Memory B cell (primary cell): ENCODE results near the gene SYT2.
"Not testable (repeated sequence)": the region's sequence is repeated elsewhere in the genome, so short reads cannot be mapped to it uniquely, and the experiment has no call there.

Source experiments
- ATAC-seq: fragments of 150-1000 bp; cut with Tn5 transposase; 2 replicates; pipeline ENCODE4 v1.10.0; 2021; ENCODE audit warnings: low read depth, mild to moderate bottlenecking, moderate library complexity
- DNase-seq, 2 donors: peaks; one replicate each; pipeline ENCODE4 v3.0.0; 2022; ENCODE audit warnings: low spot score in 2 of 2
- H3K27ac Mint-ChIP-seq: one replicate; pipeline ENCODE4 v1.8.0; 2022; ENCODE audit warnings: mild to moderate bottlenecking, moderate library complexity, mixed read lengths
- H3K27me3 Mint-ChIP-seq: one replicate; pipeline ENCODE4 v1.8.0; 2022; ENCODE audit warnings: mixed read lengths
- H3K36me3 Mint-ChIP-seq: one replicate; pipeline ENCODE4 v1.8.0; 2022; ENCODE audit warnings: mild to moderate bottlenecking, mixed read lengths
- H3K4me1 Mint-ChIP-seq: one replicate; pipeline ENCODE4 v1.8.0; 2022; ENCODE audit warnings: mixed read lengths
- H3K4me3 Mint-ChIP-seq: one replicate; pipeline ENCODE4 v1.8.0; 2022; ENCODE audit warnings: mild to moderate bottlenecking, moderate library complexity, mixed read lengths
- H3K9me3 Mint-ChIP-seq: one replicate; pipeline ENCODE4 v1.8.0; 2022; ENCODE audit warnings: mixed read lengths

SYT2 gene

DNA sequence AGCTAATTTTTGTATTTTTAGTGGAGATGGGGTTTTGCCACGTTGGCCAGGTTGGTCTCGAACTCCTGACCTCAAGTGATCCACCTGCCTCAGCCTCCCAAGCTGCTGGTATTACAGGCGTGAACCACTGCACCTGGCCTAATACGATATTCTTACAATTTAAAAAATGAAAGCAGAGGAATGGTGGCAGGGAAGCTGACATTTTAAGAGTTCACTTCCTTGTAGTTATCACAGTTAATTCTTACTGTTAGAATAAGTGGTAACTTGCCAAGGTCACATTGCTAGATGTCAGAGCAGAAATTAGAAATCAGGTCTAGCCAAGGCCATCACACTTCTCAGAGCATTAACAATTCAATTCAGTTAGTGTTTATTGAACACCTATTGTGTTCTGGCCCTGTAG, 154.2 kb downstream of the SYT2 start:
- not testable (repeated sequence) for H3K4me3 Mint-ChIP-seq, ATAC-seq, H3K36me3 Mint-ChIP-seq, DNase-seq, H3K27me3 Mint-ChIP-seq, H3K9me3 Mint-ChIP-seq, H3K27ac Mint-ChIP-seq
- peaks cover 14% of the 10 kb centered on the region for H3K4me1 Mint-ChIP-seq

DNA sequence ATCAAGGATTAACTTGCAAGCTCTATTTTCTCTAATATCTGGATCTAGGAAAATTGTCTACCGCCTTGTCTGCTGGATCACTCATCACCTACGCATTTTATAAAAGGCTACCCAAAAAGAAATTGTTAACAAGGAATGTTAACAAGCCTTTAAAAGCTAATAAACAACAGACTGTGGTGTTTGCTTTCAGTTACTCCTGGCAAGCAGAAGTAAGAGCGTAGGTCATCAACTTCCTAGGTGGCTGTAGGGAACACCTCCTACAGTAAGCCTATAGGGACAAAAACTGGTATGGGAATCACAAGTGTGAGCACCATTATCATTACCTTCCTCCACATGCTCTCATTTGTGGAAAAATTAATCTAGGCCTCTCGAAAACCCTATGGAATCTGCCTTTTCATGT, 155.6 kb downstream of the SYT2 start:
- H3K4me1 Mint-ChIP-seq: peaks cover 14% of the 10 kb centered on the region
- not testable (repeated sequence) for H3K27ac Mint-ChIP-seq, H3K36me3 Mint-ChIP-seq, DNase-seq, ATAC-seq, H3K4me3 Mint-ChIP-seq, H3K9me3 Mint-ChIP-seq, H3K27me3 Mint-ChIP-seq

DNA sequence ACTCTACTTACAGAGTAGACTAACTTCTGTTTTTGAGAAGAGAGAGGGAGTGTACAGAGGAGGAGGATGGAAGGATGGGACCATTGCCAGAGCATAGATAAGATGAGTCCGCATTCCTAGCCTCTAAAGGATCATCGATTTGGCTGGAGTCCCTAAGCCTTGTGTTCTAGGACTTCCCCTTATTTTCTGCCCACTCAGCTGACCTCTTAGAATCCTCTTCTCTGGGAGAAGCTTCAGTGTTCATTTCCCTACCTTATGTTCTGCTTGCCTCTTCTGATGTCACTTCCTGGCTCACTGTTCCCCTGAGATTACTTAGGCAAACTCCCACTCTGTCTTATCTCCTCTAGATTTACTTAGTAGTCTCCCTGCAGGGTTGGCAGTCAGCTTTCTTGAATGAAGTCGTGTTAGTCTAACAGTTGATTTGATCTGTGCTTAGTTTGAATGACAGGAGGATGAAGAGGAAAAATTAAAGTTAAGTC, 156.7 kb downstream of the SYT2 start:
- peak overlapping the region; percentile 1 for H3K27ac Mint-ChIP-seq
- H3K4me1 Mint-ChIP-seq: peaks cover 14% of the 10 kb centered on the region
- no peaks in the 10 kb centered on the region for H3K9me3 Mint-ChIP-seq
- no peaks in the 10 kb centered on the region for H3K27me3 Mint-ChIP-seq
- DNase-seq (peak; percentile 14 to 19), ATAC-seq (peak; percentile 98)
- no peaks in the 10 kb centered on the region for H3K36me3 Mint-ChIP-seq
- H3K4me3 Mint-ChIP-seq: peak overlapping the region; percentile 0

DNA sequence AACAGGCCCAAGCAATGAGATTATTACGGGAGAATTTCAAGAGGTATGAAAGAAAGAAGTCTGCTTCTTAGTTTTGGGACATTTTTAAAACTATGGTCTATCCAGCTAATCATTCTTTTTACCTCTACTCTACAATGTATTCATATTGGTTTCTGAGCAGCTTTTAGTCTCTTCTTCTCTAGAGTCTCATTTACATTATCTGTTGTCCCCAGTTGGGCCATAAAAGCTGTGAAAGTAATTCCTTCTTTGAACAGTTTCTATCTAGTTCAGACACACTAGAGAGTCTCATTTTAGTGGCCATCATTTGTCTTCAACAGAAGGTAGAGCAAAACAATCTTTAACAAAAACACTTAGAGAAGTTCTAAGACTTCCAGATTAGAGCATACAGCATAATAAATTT, 157.2 kb downstream of the SYT2 start:
- not testable (repeated sequence) for H3K9me3 Mint-ChIP-seq, H3K27me3 Mint-ChIP-seq, H3K36me3 Mint-ChIP-seq, ATAC-seq, H3K4me3 Mint-ChIP-seq, DNase-seq
- Mint-ChIP-seq H3K27ac (peak overlapping the region; percentile 1), H3K4me1 (peaks cover 14% of the 10 kb centered on the region)

DNA sequence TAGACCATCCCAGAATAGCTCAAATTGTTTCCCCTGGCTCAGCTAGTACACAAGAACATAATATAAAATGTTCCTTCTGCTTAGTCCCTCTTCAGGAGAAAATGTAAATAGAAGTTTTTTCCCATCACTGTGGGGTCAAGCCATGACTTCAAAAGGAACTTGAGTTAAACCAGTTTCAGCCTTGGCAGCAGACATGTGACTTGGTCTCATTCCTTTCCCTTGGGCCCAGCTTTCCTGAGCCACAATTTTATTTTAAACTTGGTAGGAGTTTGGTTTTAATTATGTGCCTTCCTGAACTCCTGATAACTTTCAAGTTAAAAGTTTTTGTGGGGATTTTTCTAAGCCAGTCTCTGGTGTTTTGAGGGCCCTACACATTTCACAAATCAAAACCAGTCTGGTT, 157.6 kb downstream of the SYT2 start:
- H3K36me3 Mint-ChIP-seq, ATAC-seq, H3K9me3 Mint-ChIP-seq, H3K4me3 Mint-ChIP-seq, DNase-seq, H3K27me3 Mint-ChIP-seq: not testable (repeated sequence)
- H3K4me1 Mint-ChIP-seq: peaks cover 13% of the 10 kb centered on the region
- peak overlapping the region; percentile 1 for H3K27ac Mint-ChIP-seq

DNA sequence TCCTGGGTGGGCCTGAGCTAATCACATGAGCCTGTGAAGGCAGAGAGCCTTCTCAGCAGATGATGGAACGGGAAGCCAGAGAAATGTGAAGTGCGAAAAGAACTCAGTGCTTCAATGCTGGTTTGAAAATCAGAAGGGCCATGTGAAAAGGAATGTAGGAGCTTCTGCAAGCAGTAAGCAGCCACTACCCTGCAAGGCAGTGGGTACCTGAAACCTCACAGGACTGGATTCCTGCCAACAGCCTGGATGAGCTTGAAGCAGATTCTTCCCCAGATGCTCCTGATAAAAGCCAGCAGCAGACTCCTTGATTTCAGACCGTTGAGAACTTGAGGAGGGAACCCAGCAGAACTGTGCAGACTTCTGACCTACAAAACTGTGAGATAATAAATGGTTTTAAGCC, 158.6 kb downstream of the SYT2 start:
- Mint-ChIP-seq H3K4me3 (no peak overlapping the region), H3K27me3 (no peaks in the 10 kb centered on the region), H3K36me3 (no peaks in the 10 kb centered on the region), H3K27ac (no peak overlapping the region), H3K9me3 (no peaks in the 10 kb centered on the region), H3K4me1 (peaks cover 12% of the 10 kb centered on the region)
- no peak for ATAC-seq
- no peak for DNase-seq

DNA sequence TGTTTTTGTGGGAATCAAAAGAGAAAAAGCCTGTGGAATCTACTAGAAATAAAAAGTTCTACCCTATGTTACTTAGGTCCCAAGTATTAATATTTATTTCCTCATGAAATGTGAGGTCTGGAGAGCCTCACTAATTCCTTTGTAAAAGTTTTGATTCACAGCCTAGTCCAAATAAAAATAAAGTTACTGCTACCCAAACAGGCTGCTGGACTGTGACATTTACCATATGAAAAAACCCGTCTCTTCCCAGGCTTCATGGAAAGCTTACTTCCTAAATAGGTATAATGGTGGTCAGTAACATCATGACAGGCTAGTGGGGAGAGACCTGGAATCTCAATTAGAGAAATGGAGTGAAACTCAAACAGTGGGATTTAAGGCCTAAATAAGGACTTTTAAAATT, 160.2 kb downstream of the SYT2 start:
- H3K4me3 Mint-ChIP-seq, H3K9me3 Mint-ChIP-seq, H3K36me3 Mint-ChIP-seq, DNase-seq, H3K27me3 Mint-ChIP-seq, H3K27ac Mint-ChIP-seq, ATAC-seq: not testable (repeated sequence)
- H3K4me1 Mint-ChIP-seq: peaks cover 18% of the 10 kb centered on the region

DNA sequence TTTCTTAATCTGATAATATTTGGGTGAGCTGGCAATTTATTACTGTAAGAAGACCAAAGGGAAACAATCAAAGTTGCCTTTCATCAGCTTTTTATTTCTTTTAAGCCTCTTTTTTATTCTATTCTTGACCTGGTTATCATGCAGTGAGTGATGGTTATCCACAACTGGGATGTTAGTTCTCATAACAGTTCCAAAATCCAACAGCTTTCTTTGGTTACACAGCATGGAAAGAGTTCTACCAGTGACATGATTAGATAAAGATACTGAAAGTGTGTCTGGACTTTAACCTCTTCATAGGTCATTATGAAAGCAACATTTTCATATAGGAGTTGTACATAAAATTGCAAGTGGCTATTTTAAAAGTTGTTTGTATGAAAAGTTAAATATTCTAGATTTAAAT, 163.0 kb downstream of the SYT2 start:
- no peak for DNase-seq
- Mint-ChIP-seq H3K4me1 (peaks cover 6% of the 10 kb centered on the region), H3K9me3 (no peaks in the 10 kb centered on the region), H3K36me3 (peaks cover 2% of the 10 kb centered on the region), H3K27me3 (no peaks in the 10 kb centered on the region), H3K27ac (no peak overlapping the region), H3K4me3 (no peak overlapping the region)
- ATAC-seq: no peak

DNA sequence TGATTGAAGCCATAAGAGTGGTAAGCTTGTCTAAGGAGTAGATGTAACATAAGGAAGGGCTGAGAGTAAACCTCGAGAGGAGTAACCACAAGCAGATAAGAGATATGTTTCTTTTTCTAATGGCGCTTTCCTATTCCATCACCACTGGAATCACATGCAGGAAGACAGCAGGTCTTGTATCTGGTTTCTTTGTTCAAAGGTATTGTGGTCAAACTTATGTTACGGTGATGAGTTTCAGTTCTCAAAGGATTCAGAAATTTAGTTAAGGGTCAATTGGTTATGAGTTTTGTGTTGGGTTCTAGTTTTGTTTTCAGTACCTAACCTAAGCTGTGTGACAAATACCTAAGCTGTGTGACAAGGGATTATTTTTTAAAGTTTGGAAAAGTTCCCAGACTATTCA, 163.5 kb downstream of the SYT2 start:
- DNase-seq, H3K36me3 Mint-ChIP-seq, H3K27me3 Mint-ChIP-seq, H3K4me1 Mint-ChIP-seq, H3K4me3 Mint-ChIP-seq, H3K27ac Mint-ChIP-seq, ATAC-seq, H3K9me3 Mint-ChIP-seq: not testable (repeated sequence)

DNA sequence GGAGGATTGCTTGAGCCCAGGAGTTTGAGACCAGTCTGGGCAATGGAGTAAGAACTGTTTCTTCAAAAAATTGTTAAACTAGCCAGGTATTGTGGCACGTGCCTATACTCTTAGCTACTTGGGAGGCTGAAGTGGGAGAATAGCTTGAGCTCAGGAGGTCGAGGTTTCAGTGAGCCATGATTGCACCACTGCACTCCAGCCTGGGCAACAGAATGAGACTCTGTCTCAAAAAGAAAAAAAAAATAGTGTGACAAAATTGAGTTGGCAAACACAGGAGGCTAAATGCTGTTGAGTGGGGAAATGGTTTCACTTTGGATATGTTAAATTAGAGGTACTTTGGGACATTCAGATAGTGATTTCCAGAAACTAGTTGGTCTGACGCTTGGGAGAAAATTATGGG, 163.9 kb downstream of the SYT2 start:
- H3K36me3 Mint-ChIP-seq, H3K27ac Mint-ChIP-seq, H3K4me1 Mint-ChIP-seq, ATAC-seq, H3K9me3 Mint-ChIP-seq, H3K27me3 Mint-ChIP-seq, H3K4me3 Mint-ChIP-seq, DNase-seq: not testable (repeated sequence)

DNA sequence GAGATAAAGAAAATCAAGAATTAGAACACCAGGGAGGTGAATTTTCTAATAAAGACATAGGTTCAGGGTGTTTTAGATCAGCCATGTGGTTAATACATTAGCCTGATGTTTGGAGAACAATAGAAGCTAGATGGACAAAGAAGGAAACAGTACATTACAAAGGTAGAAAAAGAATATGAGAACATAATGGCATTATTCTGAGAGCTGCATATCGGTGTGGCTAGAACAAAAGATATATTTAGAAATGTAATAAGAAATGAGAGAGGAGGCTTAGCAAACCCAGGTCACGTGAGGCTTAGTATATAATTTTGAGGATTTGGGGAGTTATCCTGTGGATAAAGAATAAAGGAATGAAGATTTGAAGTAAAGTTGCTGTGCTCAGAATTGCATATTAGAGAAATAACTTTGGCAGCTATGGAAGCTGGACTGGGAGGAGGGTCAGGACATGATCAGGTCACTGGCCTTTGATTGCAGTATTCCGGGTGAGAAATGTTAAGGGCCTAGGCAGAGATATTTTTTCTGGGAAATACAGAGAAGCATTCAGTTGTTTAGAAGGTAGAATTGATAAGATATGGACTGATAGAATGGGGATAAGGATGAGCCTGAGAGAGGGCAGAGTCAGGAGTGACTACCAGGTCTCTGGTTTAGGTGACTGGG, 164.5 kb downstream of the SYT2 start:
- H3K27ac Mint-ChIP-seq, H3K4me1 Mint-ChIP-seq, H3K4me3 Mint-ChIP-seq, ATAC-seq, H3K9me3 Mint-ChIP-seq, H3K27me3 Mint-ChIP-seq, DNase-seq, H3K36me3 Mint-ChIP-seq: not testable (repeated sequence)

DNA sequence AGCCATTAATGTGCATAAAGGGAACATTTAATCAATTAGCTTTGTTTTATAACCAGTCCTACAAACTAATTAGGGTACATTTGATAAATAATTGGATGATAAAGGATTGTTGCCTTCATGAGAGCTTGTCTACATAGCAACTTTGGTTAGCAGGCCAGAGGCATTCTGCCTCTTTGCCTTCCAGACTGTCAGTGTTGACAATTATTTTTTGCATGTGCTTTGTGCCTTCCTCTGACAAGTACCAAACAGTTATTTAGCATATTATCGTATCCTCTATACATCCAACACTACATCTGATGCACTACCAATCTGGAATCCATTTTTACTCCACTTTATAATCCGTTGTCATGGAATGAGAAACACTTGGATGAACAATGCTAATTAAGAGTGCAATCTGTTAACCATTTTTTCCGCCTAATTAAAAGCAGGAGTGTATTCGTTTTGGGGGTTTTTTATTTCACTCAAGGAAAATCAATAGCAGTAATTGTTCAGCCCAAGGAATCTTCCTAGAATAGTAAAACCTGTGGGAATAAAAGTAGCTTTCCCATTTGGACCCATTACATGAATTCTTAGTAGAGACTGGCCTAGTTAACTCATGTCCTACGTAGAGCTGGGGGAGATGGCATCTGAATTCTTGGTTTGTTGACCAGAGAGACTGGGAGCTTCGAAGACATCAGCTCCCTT, 165.3 kb downstream of the SYT2 start:
- H3K36me3 Mint-ChIP-seq, H3K27me3 Mint-ChIP-seq, H3K4me3 Mint-ChIP-seq, H3K27ac Mint-ChIP-seq, DNase-seq, H3K9me3 Mint-ChIP-seq, ATAC-seq: not testable (repeated sequence)
- H3K4me1 Mint-ChIP-seq: peaks cover 11% of the 10 kb centered on the region

DNA sequence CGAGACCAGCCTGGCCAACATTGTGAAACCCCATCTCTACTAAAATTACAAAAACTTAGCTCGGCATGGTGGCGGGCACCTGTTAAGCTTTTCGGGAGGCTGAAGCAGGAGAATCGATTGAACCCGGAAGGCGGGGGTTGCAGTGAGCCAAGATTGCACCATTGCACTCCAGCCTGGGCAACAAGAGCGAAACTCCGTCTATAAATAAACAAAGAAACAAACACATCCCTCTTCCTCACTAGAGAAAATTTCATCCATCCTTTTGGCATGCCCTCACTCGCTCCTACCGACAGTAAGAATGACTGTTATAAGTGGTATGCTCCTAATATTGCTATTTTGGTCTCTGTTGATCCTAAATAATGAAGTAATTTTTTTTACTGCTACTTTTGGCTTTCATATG, 166.7 kb downstream of the SYT2 start:
- not testable (repeated sequence) for DNase-seq, H3K4me3 Mint-ChIP-seq, H3K27ac Mint-ChIP-seq, ATAC-seq, H3K36me3 Mint-ChIP-seq, H3K9me3 Mint-ChIP-seq, H3K27me3 Mint-ChIP-seq
- H3K4me1 Mint-ChIP-seq: peaks cover 22% of the 10 kb centered on the region

DNA sequence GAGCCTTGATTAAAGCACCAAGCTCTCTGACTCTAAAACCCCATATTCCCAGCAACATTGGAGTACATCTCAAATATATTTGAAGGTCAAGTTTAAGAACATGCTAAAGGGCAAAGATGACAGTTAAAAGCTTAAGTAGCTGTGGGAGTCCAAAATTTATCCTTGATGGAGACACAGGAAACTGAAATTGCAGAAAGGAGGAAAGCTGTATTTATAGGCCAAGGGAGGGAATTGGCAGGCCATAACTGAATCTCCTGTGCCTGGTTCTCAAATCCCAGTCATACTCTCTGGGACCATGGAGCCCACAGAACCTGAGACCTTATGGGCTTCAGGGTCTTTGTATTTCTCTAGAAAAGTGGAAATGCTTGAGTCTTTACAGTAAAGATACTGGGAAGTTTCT, 167.8 kb downstream of the SYT2 start:
- not testable (repeated sequence) for DNase-seq, H3K9me3 Mint-ChIP-seq, ATAC-seq, H3K4me3 Mint-ChIP-seq, H3K36me3 Mint-ChIP-seq, H3K27me3 Mint-ChIP-seq, H3K27ac Mint-ChIP-seq
- H3K4me1 Mint-ChIP-seq: peaks cover 22% of the 10 kb centered on the region

DNA sequence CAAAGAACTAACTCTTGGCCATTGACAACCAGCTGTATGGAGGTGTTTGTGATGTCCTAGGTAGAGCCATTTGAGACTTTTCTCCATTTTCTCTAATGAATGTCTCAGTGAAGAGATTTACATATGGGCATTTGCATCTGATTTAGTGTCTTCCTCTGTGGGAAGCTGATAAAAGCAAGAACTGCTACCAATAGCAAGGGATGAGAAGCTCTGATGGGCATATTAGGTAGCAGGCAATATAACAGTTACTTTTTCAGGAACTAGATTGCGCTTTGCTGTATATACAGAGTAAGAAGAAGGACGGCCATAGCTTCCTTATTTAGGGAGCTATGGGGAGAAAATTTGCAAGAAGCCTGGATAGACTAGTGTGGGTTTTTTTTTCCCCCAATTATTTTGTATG, 169.4 kb downstream of the SYT2 start:
- H3K27me3 Mint-ChIP-seq, H3K27ac Mint-ChIP-seq, H3K9me3 Mint-ChIP-seq, DNase-seq, H3K36me3 Mint-ChIP-seq, ATAC-seq, H3K4me3 Mint-ChIP-seq: not testable (repeated sequence)
- H3K4me1 Mint-ChIP-seq: peaks cover 16% of the 10 kb centered on the region
